ENCODE data around the gene DSG3. TPM values are rescaled to one million over a fixed set of nuclear protein-coding genes. Genes with fewer than 3 reads are reported as not detected.

DSG3 gene
- total and polyA plus RNA-seq, 10 of the 15 experiments (the other 5 are each of a cell fraction or from before 2014, with no cell fraction given) = 0.01 to 0.36 (median 0.30) TPM

- TF ChIP-seq CUX1 (IDR thresholded peaks at IDR 0.05; ENCODE audit: insufficient replicate concordance, low read depth, low read length) (no peak), ZZZ3 (IDR thresholded peaks at IDR 0.05; ENCODE audit: control insufficient read depth, insufficient read length, low read depth) (no peak), KAT2A (conservative IDR thresholded peaks at IDR 0.05; ENCODE audit: control insufficient read depth, low read depth, low read length) (no peak), CHD2 (IDR thresholded peaks at IDR 0.05; ENCODE audit: borderline replicate concordance, low read depth, low read length) (no peak), USF1 (IDR thresholded peaks at IDR 0.05; ENCODE audit: borderline replicate concordance, extremely low read length, insufficient read depth, low read depth, low read length) (no peak), KDM1A (IDR thresholded peaks at IDR 0.05; ENCODE audit: borderline replicate concordance) (no peak)
Observed at GRCh38 chr18:31432316-31432715, 15.2 kb upstream of the DSG3 start (continued).

All from GM12878 (cell line).